ENCODE results near the gene ARHGEF18. TPM values are rescaled to one million over a fixed set of nuclear protein-coding genes. Genes with fewer than 3 reads are reported as not detected.

Gene ARHGEF18
- total RNA-seq, 1 experiment from 2014 or later: 38.3 TPM

GRCh38 chr19:7337380-7338194, 11.2 kb upstream of the ARHGEF18 start:
- no peak overlapping the region for H2BK20ac ChIP-seq (ENCODE audit: low read depth, low read length, poor library complexity, severe bottlenecking)
- no peak overlapping the region for H2BK120ac ChIP-seq (ENCODE audit: low read depth, low read length, poor library complexity, severe bottlenecking)
- H3K56ac ChIP-seq (ENCODE audit: insufficient read length, low read depth, low read length): no peak overlapping the region
- no peak overlapping the region for H2BK5ac ChIP-seq (ENCODE audit: insufficient read length, low read length)
- H2AK5ac ChIP-seq (ENCODE audit: insufficient read length, low read length): no peak overlapping the region
- H3K4me1 ChIP-seq (ENCODE audit: insufficient read depth, low read length): no peaks in the 10 kb centered on the region; the same call in 1 of the 2 replicates
- WGBS (ENCODE audit: extremely low coverage, insufficient read length, low lambda C conversion rate): no CpG with 5 or more reads among the region's 12 CpGs
- no peak overlapping the region for H3K18ac ChIP-seq (ENCODE audit: insufficient read length, low read depth, low read length)
- Mint-ChIP-seq H3K36me3 (ENCODE audit: insufficient read depth in 1 of 3, low read depth in 3 of 3) (no peaks in the 10 kb centered on the region), H3K4me1 (no peaks in the 10 kb centered on the region), H3K9me3 (no peaks in the 10 kb centered on the region; a peak in 2 of 5 replicates), H3K27me3 (ENCODE audit: low read depth) (peaks cover 8% of the 10 kb centered on the region), H3K27ac (no peak overlapping the region), H3K4me3 (no peak overlapping the region)
- H3T11ph ChIP-seq (ENCODE audit: low read length): no peak overlapping the region
- no peaks in the 10 kb centered on the region for H3K79me2 ChIP-seq (ENCODE audit: insufficient read depth, low read length)
- H2BK12ac ChIP-seq (ENCODE audit: insufficient read length, low read depth, low read length): no peak overlapping the region
- TF ChIP-seq CTCF (conservative IDR thresholded peaks at IDR 0.05): no peak
- H3K79me1 ChIP-seq (ENCODE audit: insufficient read depth, low read depth, low read length, poor library complexity, severe bottlenecking): no peaks in the 10 kb centered on the region
- H3K9ac ChIP-seq (ENCODE audit: extremely low read depth, insufficient read length, low read length): no peak overlapping the region
- H2BK15ac ChIP-seq (ENCODE audit: low read depth, low read length): no peak overlapping the region
- H4K20me1 ChIP-seq (ENCODE audit: control insufficient read depth, insufficient read depth, insufficient read length): no peaks in the 10 kb centered on the region
- H4K91ac ChIP-seq (ENCODE audit: insufficient read length, low read depth, low read length): no peak overlapping the region
- H3K4me2 ChIP-seq (ENCODE audit: insufficient read depth, insufficient read length, low read length): no peak overlapping the region
- no peaks in the 10 kb centered on the region for H3K27me3 ChIP-seq (ENCODE audit: insufficient read depth, low read length)
- no peak overlapping the region for H3K4ac ChIP-seq (ENCODE audit: low read depth, low read length)
- H4K8ac ChIP-seq (replicated peaks; ENCODE audit: insufficient read length, low read depth, low read length): no peak overlapping the region
- H3K23me2 ChIP-seq (ENCODE audit: insufficient read length, low read depth, low read length, poor library complexity, severe bottlenecking): no peaks in the 10 kb centered on the region
- no peak for DNase-seq
- H4K5ac ChIP-seq (ENCODE audit: insufficient read length, low read depth, low read length): no peak overlapping the region
- H3K9me3 ChIP-seq (ENCODE audit: control insufficient read depth, low read depth, low read length): no peaks in the 10 kb centered on the region
- H3K23ac ChIP-seq (ENCODE audit: insufficient read length, low read depth, low read length): no peak overlapping the region
- no peak overlapping the region for H3K14ac ChIP-seq (ENCODE audit: insufficient read depth, low read length)
- H3K27ac ChIP-seq (ENCODE audit: insufficient read length, low read depth, low read length): no peak overlapping the region
- H2AFZ ChIP-seq (ENCODE audit: low read length): no peak overlapping the region

All from H9 (cell line).